HepG2 (cell line): ENCODE data around the gene ZNF341. TPM values are rescaled to one million over a fixed set of nuclear protein-coding genes. Genes with fewer than 3 reads are reported as not detected.

Experiments used
- ATAC-seq: fragments of 200-7000 bp; cut with Tn5 transposase; 3 replicates; pipeline ENCODE4 v1.9.1; 2020; ENCODE audit warnings: mild to moderate bottlenecking, moderate library complexity
- BruUV-seq: library from RNA; stranded (reverse); fragments of 400-500 nt; replicated peaks from 2 replicates; lab custom pipeline; 2021; lab: Mats Ljungman, UMichigan
- CTCF ChIA-PET: fragments of 300-600 bp; formaldehyde crosslinking; extraction: SDS; loops from one replicate; lab custom pipeline; 2021; ENCODE audit warnings: low total read pairs, inconsistent platforms, low intra/inter-chr PET ratio; lab: Yijun Ruan, JAX
- POLR2A ChIA-PET: fragments of 350-600 bp; sonication (Branson Sonifier 250); formaldehyde crosslinking; loops from one replicate; lab custom pipeline; 2020; ENCODE audit warnings: antibody characterized with exemption, inconsistent platforms; lab: Yijun Ruan, JAX
- DNase-seq: peaks from one replicate; pipeline ENCODE4 v3.0.0-alpha.2; 2015; ENCODE audit warnings: low spot score
- FAIRE-seq: peaks from 3 replicates; lab custom pipeline; 2011; peaks lifted over from hg19 to GRCh38; lab: Jason Lieb, UNC
- H2AFZ ChIP-seq: one replicate; pipeline ENCODE4 v1.6.1; 2011; ENCODE audit warnings: low read length, inconsistent platforms
- H3K27ac ChIP-seq: fragments of 300-600 bp; 3 replicates; pipeline ENCODE4 v1.8.0; 2011; ENCODE audit warnings: mixed run types, mild to moderate bottlenecking, mixed read lengths, low read length, inconsistent platforms; ENCODE audit not compliant: insufficient read depth; ENCODE audit errors: extremely low read length
- H3K27me3 ChIP-seq, 2 experiments: fragments of 200-600 bp in 1 of 2; 2 replicates in 1 of 2; 3 replicates in 1 of 2; pipeline versions ENCODE4 v1.6.0 to v1.8.0; 2011; ENCODE audit warnings: low read length in 2 of 2, mild to moderate bottlenecking in 2 of 2, moderate library complexity in 2 of 2, inconsistent platforms in 1 of 2; ENCODE audit not compliant: insufficient read depth in 2 of 2, control insufficient read depth in 1 of 2
- H3K36me3 ChIP-seq, 2 experiments: fragments of 200-600 bp in 1 of 2; replicated peaks in 1 of 2; 2 replicates in 1 of 2; 3 replicates in 1 of 2; pipeline versions ENCODE4 v1.5.1 to v1.8.0; 2011; ENCODE audit warnings: low read length in 2 of 2, inconsistent platforms in 1 of 2; ENCODE audit not compliant: insufficient read depth in 2 of 2, control insufficient read depth in 1 of 2
- H3K4me1 ChIP-seq: 2 replicates; pipeline ENCODE4 v1.5.1; 2012; ENCODE audit warnings: low read length, inconsistent platforms; ENCODE audit not compliant: insufficient read depth
- H3K4me2 ChIP-seq: 2 replicates; pipeline ENCODE4 v1.6.0; 2011; ENCODE audit warnings: low read depth, low read length, inconsistent platforms
- H3K4me3 ChIP-seq, 3 experiments: fragments of 200-600 bp in 1 of 3; sonication (generic), shearing (Covaris generic) in 1 of 3; replicated peaks in 1 of 3; 2 replicates each; pipeline ENCODE4 v1.5.1; 2011 to 2016; ENCODE audit warnings: low read length in 3 of 3, inconsistent platforms in 2 of 3, low read depth in 2 of 3, mild to moderate bottlenecking in 2 of 3, control low read depth in 1 of 3, mixed read lengths in 1 of 3; ENCODE audit not compliant: insufficient read depth in 1 of 3
- H3K79me2 ChIP-seq: one replicate; pipeline ENCODE4 v1.6.1; 2011; ENCODE audit warnings: low read length, inconsistent platforms; ENCODE audit not compliant: insufficient read depth
- H3K9ac ChIP-seq: 2 replicates; pipeline ENCODE4 v1.6.0; 2011; ENCODE audit warnings: mild to moderate bottlenecking, low read depth, low read length, inconsistent platforms; ENCODE audit not compliant: insufficient read depth
- H3K9me3 ChIP-seq: 2 replicates; pipeline ENCODE4 v1.5.1; 2012; ENCODE audit warnings: mild to moderate bottlenecking, low read length
- H4K20me1 ChIP-seq: 2 replicates; pipeline ENCODE4 v1.6.0; 2011; ENCODE audit warnings: inconsistent platforms, mild to moderate bottlenecking, low read length, moderate library complexity; ENCODE audit not compliant: insufficient read depth
- ADNP ChIP-seq: sonication (generic); formaldehyde crosslinking; IDR thresholded peaks from 2 replicates; pipeline ENCODE4 v1.4.0; 2020; ENCODE audit warnings: missing genetic modification reagents
- ATF5 ChIP-seq: sonication (generic); formaldehyde crosslinking; IDR thresholded peaks from 2 replicates; pipeline ENCODE4 v1.4.0; 2020; ENCODE audit warnings: mild to moderate bottlenecking, low read depth, missing genetic modification reagents
- CCDC6 ChIP-seq: sonication (generic); formaldehyde crosslinking; IDR thresholded peaks from 2 replicates; pipeline ENCODE4 v1.8.1; 2022; ENCODE audit warnings: mild to moderate bottlenecking, missing genetic modification reagents, moderate library complexity
- ELF4 ChIP-seq: sonication (generic); formaldehyde crosslinking; IDR thresholded peaks from 2 replicates; pipeline ENCODE4 v1.5.0; 2020; ENCODE audit warnings: missing genetic modification reagents, mild to moderate bottlenecking, moderate library complexity, borderline replicate concordance
- HNRNPUL1 ChIP-seq: fragments of 200-400 bp; formaldehyde crosslinking; IDR thresholded peaks from 2 replicates; pipeline ENCODE4 v1.6.1; 2017; ENCODE audit warnings: low read depth, mild to moderate bottlenecking, low read length, moderate library complexity
- IRF2 ChIP-seq: IDR thresholded peaks from 2 replicates; pipeline ENCODE4 v1.6.1; 2018; ENCODE audit warnings: missing genetic modification reagents, missing compliant biosample characterization
- PCBP2 ChIP-seq: fragments of 200-400 bp; formaldehyde crosslinking; optimal IDR thresholded peaks from 2 replicates; pipeline ENCODE3; 2018; ENCODE audit warnings: low read length, low read depth; ENCODE audit not compliant: poor library complexity, severe bottlenecking
- PITX1 ChIP-seq: sonication (generic); formaldehyde crosslinking; IDR thresholded peaks from 2 replicates; pipeline ENCODE4 v1.5.1; 2020; ENCODE audit warnings: mild to moderate bottlenecking, missing genetic modification reagents
- RBFOX2 ChIP-seq: fragments of 200-400 bp; formaldehyde crosslinking; IDR thresholded peaks from 2 replicates; pipeline ENCODE4 v1.6.1; 2017; ENCODE audit warnings: low read depth, mild to moderate bottlenecking, low read length
- RBM39 ChIP-seq: fragments of 200-400 bp; formaldehyde crosslinking; IDR thresholded peaks from one replicate; pipeline ENCODE4 v1.6.1; 2018; ENCODE audit warnings: antibody characterized with exemption, mild to moderate bottlenecking, low read depth, low read length; ENCODE audit not compliant: poor library complexity, severe bottlenecking
- REPIN1 ChIP-seq: sonication (generic); formaldehyde crosslinking; IDR thresholded peaks from 2 replicates; pipeline ENCODE4 v1.8.0; 2022; ENCODE audit warnings: missing genetic modification reagents, low read depth, mild to moderate bottlenecking, borderline replicate concordance
- SAP130 ChIP-seq: IDR thresholded peaks from 2 replicates; pipeline ENCODE4 v1.6.1; 2016; ENCODE audit warnings: low read depth
- SP1 ChIP-seq, 2 experiments: fragments of 450-650 bp in 1 of 2; sonication (generic) in 1 of 2; formaldehyde crosslinking in 1 of 2; IDR thresholded peaks; 2 replicates each; pipeline versions ENCODE4 v1.4.0 to v1.6.1; 2016 to 2020; ENCODE audit warnings: missing genetic modification reagents in 1 of 2
- U2AF2 ChIP-seq: fragments of 200-400 bp; formaldehyde crosslinking; IDR thresholded peaks from 2 replicates; pipeline ENCODE4 v1.6.1; 2017; ENCODE audit warnings: low read depth, mild to moderate bottlenecking, low read length
- ZFP36 ChIP-seq: fragments of 150-350 bp; IDR thresholded peaks from 2 replicates; pipeline ENCODE4 v1.6.1; 2018; ENCODE audit warnings: borderline replicate concordance, low read length, low read depth; ENCODE audit not compliant: partially characterized antibody
- ZNF205 ChIP-seq: IDR thresholded peaks from 2 replicates; pipeline ENCODE4 v1.6.1; 2018; ENCODE audit warnings: missing biosample characterization, missing genetic modification reagents
- ZNF207 ChIP-seq: fragments of 450-650 bp; IDR thresholded peaks from 2 replicates; pipeline ENCODE4 v1.6.1; 2016; ENCODE audit warnings: antibody characterized with exemption, borderline replicate concordance
- ZNF230 ChIP-seq: sonication (generic); formaldehyde crosslinking; IDR thresholded peaks from 2 replicates; pipeline ENCODE4 v1.4.0; 2020; ENCODE audit warnings: mild to moderate bottlenecking, missing genetic modification reagents
- ZNF724P ChIP-seq: sonication (generic); formaldehyde crosslinking; IDR thresholded peaks from 2 replicates; pipeline ENCODE4 v1.8.0; 2022; ENCODE audit warnings: missing genetic modification reagents, borderline replicate concordance
- ZNF841 ChIP-seq: sonication (generic); formaldehyde crosslinking; IDR thresholded peaks from 2 replicates; pipeline ENCODE4 v1.8.1; 2023; ENCODE audit warnings: missing genetic modification reagents, borderline replicate concordance
- WGBS: methylation state at CpG from one replicate; pipeline ENCODE4 v1.1.6; 2017; ENCODE audit warnings: low lambda C conversion rate; 5-methylcytosine and 5-hydroxymethylcytosine counted together
- in situ Hi-C: cut with HindIII; loops from 2 replicates; pipeline ENCODE4 v1.10.0; 2017; ENCODE audit warnings: low pct_unique_long_range_greater_than_20kb; ENCODE audit not compliant: extremely low pct_ligation_motif_present
- intact Hi-C: fragments of 100-400 bp; cut with micrococcal nuclease; formaldehyde crosslinking; loops from one replicate; pipeline ENCODE4 v1.10.0; 2022; ENCODE audit not compliant: unreplicated experiment
- polyA plus RNA-seq, 8 experiments: library from polyadenylated mRNA; depleted of rRNA in 3 of 8; stranded (reverse) in 7 of 8; unstranded in 1 of 8; fragments of >200 nt; fragmentation: Illumina TruSeq in 4 of 8; extraction: Trizol in 4 of 8; gene quantifications; 2 replicates each; pipeline versions ENCODE4 v1.2.1 to v1.2.3, GENCODE V29; 2011 to 2016; ENCODE audit warnings: low read depth in 4 of 8, missing spikeins in 1 of 8, mixed read lengths in 1 of 8; ENCODE audit not compliant: insufficient read depth in 1 of 8
- total RNA-seq, 5 experiments: library from RNA; depleted of rRNA; stranded (reverse); fragments of >200 nt; fragmentation: Illumina TruSeq; extraction: Trizol; gene quantifications; 2 replicates each; pipeline ENCODE4 v1.2.3, GENCODE V29; 2016; ENCODE audit warnings: low read depth in 1 of 5
- TF ChIP-seq, protein P1 (sequence below): sonication (generic); formaldehyde crosslinking; IDR thresholded peaks from 2 replicates; pipeline ENCODE4 v1.5.0; 2020; ENCODE audit warnings: missing genetic modification reagents

Gene ZNF341
- total and polyA plus RNA-seq, 2 of the 13 experiments (the other 11 are each of a cell fraction or from before 2014, with no cell fraction given), result 1.1 to 2.2 TPM

DNA sequence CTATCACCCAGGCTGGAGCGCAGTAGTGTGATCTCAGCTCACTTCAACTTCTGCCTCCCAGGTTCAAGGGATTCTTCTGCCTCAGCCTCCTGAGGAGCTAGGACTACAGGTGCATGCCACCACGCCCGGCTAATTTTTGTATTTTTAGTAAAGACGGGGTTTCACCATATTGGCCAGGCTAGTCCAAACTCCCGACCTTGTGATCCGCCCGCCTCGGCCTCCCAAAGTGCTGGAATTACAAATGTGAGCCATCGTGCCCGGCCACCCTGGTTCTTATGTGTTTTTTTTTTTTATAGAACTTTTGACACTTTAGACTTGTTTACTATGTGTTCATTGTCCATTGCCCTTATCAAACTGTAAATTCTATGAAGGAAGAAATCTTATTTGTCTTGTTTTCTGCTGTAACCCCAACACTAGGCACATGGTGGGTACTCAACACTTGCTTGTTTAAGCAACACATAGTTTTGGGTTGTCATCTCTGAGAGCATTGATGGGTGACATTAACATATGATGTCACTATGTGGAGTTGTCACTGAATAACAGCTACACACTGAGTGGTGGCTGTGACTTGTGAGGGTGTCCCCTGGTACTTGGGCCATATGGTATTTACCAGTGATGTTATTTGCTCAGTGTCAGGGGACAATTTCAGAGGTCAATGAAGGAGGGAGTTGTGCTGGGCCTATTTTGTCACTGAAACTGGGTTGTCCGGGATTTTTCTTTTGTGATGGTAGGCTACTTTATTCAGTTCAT lies 10.2 kb upstream of the ZNF341 start (continued):
- TF ChIP-seq RBFOX2 (no peak), SAP130 (0 out of 2 replicates have a peak, but pooled peaks have one; percentile 29), SP1 (IDR thresholded peaks at IDR 0.05) (no peak), SP1 (CRISPR knock-in tag; IDR thresholded peaks at IDR 0.05) (no peak), RBM39 (no peak), ELF4 (no peak), HNRNPUL1 (no peak)
- TF ChIP-seq, all 625 proteins: peak for 39

GRCh38 chr20:33724439-33725094 lies 7.2 kb upstream of the ZNF341 start:
- POLR2A ChIA-PET, result no interaction called here
- peak overlapping the region; percentile 69 for H3K27ac ChIP-seq
- H3K9me3 ChIP-seq, result no peaks in the 10 kb centered on the region
- WGBS, result 13% methylated on average over 14 of the region's 14 CpGs
- peak overlapping the region; percentile 42 for H3K9ac ChIP-seq
- H4K20me1 ChIP-seq, result no peaks in the 10 kb centered on the region
- FAIRE-seq (peak; percentile 84), DNase-seq (peak; percentile 91), ATAC-seq (peak; percentile 78)
- no TSS peak for BruUV-seq
- CTCF ChIA-PET, result no interaction called here
- H3K79me2 ChIP-seq, result no peaks in the 10 kb centered on the region
- in situ Hi-C loops, result no loop called here
- peaks cover 75% of the 10 kb centered on the region for H3K4me1 ChIP-seq
- H3K36me3 ChIP-seq, result no peaks in the 10 kb centered on the region
- intact Hi-C loops, result loop anchor here (2.0 kb wide), 1 partner anchor 38 kb away; the partner anchor contains the start of gene E2F1
- peak overlapping the region; percentile 76 for H3K4me2 ChIP-seq
- no peaks in the 10 kb centered on the region for H3K27me3 ChIP-seq
- peak overlapping the region; percentile 77 for H2AFZ ChIP-seq
- peak overlapping the region in 2 of 3 experiments; percentile 33 to 53; a peak in 5 of 6 replicates for H3K4me3 ChIP-seq
- TF ChIP-seq ATF5 (CRISPR knock-in tag) (no peak), CCDC6 (CRISPR knock-in tag) (no peak), ZNF205 (CRISPR knock-in tag) (peak; percentile 66; the same call in 1 of the 2 replicates), IRF2 (no peak), ZNF207 (no peak), ZNF230 (CRISPR knock-in tag) (no peak), ZNF724P (CRISPR knock-in tag) (no peak), U2AF2 (no peak), ADNP (CRISPR knock-in tag) (no peak; the same call in none of the 2 replicates), ZFP36 (no peak), PITX1 (CRISPR knock-in tag) (peak; percentile 34; the same call in 1 of the 2 replicates), REPIN1 (CRISPR knock-in tag) (peak; percentile 73; the same call in 1 of the 2 replicates), ZNF841 (CRISPR knock-in tag) (no peak), PCBP2 (no peak)
- TF ChIP-seq, protein P1, sequence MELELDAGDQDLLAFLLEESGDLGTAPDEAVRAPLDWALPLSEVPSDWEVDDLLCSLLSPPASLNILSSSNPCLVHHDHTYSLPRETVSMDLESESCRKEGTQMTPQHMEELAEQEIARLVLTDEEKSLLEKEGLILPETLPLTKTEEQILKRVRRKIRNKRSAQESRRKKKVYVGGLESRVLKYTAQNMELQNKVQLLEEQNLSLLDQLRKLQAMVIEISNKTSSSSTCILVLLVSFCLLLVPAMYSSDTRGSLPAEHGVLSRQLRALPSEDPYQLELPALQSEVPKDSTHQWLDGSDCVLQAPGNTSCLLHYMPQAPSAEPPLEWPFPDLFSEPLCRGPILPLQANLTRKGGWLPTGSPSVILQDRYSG (CRISPR knock-in tag), result no peak
